ENCODE data around the gene NIF3L1.

NIF3L1 gene

DNA sequence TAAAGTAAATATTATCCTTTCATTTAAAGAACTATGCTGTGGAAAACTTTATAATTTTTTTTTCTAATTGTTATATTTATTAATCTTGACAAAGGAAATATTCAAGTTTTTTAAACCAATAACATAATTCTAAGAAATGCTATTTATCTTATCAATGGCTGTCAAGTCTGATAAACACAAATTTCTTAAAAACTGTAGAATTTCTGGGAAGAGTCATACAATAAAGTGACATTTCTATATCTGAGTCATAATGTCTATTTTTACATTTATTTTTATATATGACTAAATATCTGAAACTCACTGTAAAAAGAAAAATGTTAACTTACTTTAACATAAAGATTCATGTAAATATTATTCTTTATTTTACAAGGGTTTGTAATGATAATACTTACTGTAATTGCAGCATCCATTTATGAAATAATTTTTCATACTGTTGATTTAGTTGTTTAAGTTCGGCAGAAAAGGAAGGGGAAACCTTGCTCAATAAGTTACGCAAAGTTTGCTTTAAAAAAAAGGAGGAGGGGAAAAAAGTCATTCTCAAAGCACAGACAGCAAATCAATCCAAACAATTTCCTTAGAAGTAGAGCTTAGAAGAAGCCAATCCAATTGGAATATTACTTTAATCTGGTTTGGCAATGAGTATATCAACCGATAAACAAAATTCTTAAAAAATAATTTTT is 41.9 kb downstream of the NIF3L1 start:
- H3K4me2 ChIP-seq (ENCODE audit: low read depth, low read length) = no peak overlapping the region
- H3K79me2 ChIP-seq (ENCODE audit: low read length) = no peaks in the 10 kb centered on the region
- no peak overlapping the region for H2AFZ ChIP-seq (ENCODE audit: low read length)
- H3F3A ChIP-seq (ENCODE audit: insufficient read depth, low read length) = no peaks in the 10 kb centered on the region
- TF ChIP-seq EZH2 (optimal IDR thresholded peaks at IDR 0.05; ENCODE audit: low read depth, low read length) (no peak), EZH2phosphoT487 (IDR thresholded peaks at IDR 0.05; ENCODE audit: low read length) (no peak)
- TF ChIP-seq, protein P1, sequence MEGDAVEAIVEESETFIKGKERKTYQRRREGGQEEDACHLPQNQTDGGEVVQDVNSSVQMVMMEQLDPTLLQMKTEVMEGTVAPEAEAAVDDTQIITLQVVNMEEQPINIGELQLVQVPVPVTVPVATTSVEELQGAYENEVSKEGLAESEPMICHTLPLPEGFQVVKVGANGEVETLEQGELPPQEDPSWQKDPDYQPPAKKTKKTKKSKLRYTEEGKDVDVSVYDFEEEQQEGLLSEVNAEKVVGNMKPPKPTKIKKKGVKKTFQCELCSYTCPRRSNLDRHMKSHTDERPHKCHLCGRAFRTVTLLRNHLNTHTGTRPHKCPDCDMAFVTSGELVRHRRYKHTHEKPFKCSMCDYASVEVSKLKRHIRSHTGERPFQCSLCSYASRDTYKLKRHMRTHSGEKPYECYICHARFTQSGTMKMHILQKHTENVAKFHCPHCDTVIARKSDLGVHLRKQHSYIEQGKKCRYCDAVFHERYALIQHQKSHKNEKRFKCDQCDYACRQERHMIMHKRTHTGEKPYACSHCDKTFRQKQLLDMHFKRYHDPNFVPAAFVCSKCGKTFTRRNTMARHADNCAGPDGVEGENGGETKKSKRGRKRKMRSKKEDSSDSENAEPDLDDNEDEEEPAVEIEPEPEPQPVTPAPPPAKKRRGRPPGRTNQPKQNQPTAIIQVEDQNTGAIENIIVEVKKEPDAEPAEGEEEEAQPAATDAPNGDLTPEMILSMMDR (IDR thresholded peaks at IDR 0.05; ENCODE audit: low read length) = no peak
- no peak for DNase-seq
- no peaks in the 10 kb centered on the region for H3K9me2 ChIP-seq (replicated peaks; ENCODE audit: insufficient read depth, low read length)
- H4K20me1 ChIP-seq (ENCODE audit: insufficient read depth, low read length) = no peaks in the 10 kb centered on the region
- H3K9me3 ChIP-seq (replicated peaks; ENCODE audit: insufficient read depth, low read length) = no peaks in the 10 kb centered on the region
- no peak overlapping the region for H3K4me3 ChIP-seq (ENCODE audit: low read length)
- no peaks in the 10 kb centered on the region for H3K27me3 ChIP-seq (replicated peaks; ENCODE audit: insufficient read depth, low read length)
- no peaks in the 10 kb centered on the region for H3K4me1 ChIP-seq (ENCODE audit: low read length)
- peaks cover 8% of the 10 kb centered on the region; the same call in 1 of the 2 replicates for H3K36me3 ChIP-seq (replicated peaks; ENCODE audit: insufficient read depth, low read length)
- H3K9ac ChIP-seq (ENCODE audit: low read length) = no peak overlapping the region
- no peak overlapping the region for H3K27ac ChIP-seq (ENCODE audit: low read length)

DNA sequence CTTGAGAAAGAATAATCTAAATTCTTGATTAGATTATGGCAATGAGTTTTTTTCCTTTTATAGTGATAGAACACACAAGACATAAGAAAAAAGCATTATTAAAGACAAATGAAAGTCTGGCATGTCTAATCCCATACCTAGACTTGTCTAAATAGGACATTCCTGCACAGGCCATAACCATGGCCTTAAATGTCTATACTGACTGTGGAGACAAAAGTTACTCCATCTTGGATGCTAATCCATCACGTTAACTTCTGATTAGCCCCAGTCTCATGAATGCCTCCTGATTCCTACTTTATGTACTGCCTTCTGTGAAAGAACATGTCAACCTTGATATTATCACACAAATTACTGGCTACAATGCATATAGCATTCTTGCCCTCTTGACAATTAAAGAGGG is 50.7 kb downstream of the NIF3L1 start:
- Histone ChIP-seq H3K4me1 (ENCODE audit: low read length) (no peaks in the 10 kb centered on the region), H3K27me3 (replicated peaks; ENCODE audit: insufficient read depth, low read length) (no peaks in the 10 kb centered on the region), H3K9ac (ENCODE audit: low read length) (no peak overlapping the region), H3K27ac (ENCODE audit: low read length) (no peak overlapping the region), H3K4me3 (ENCODE audit: low read length) (no peak overlapping the region), H2AFZ (ENCODE audit: low read length) (no peak overlapping the region), H3K36me3 (replicated peaks; ENCODE audit: insufficient read depth, low read length) (peaks cover 4% of the 10 kb centered on the region; the same call in 1 of the 2 replicates), H3F3A (ENCODE audit: insufficient read depth, low read length) (no peaks in the 10 kb centered on the region), H3K79me2 (ENCODE audit: low read length) (no peaks in the 10 kb centered on the region), H3K4me2 (ENCODE audit: low read depth, low read length) (no peak overlapping the region), H3K9me3 (replicated peaks; ENCODE audit: insufficient read depth, low read length) (no peaks in the 10 kb centered on the region), H4K20me1 (ENCODE audit: insufficient read depth, low read length) (no peaks in the 10 kb centered on the region), H3K9me2 (replicated peaks; ENCODE audit: insufficient read depth, low read length) (no peaks in the 10 kb centered on the region)
- TF ChIP-seq EZH2 (optimal IDR thresholded peaks at IDR 0.05; ENCODE audit: low read depth, low read length) (no peak), EZH2phosphoT487 (IDR thresholded peaks at IDR 0.05; ENCODE audit: low read length) (no peak)
- TF ChIP-seq, protein P1 (IDR thresholded peaks at IDR 0.05; ENCODE audit: low read length) = no peak
- no peak for DNase-seq

DNA sequence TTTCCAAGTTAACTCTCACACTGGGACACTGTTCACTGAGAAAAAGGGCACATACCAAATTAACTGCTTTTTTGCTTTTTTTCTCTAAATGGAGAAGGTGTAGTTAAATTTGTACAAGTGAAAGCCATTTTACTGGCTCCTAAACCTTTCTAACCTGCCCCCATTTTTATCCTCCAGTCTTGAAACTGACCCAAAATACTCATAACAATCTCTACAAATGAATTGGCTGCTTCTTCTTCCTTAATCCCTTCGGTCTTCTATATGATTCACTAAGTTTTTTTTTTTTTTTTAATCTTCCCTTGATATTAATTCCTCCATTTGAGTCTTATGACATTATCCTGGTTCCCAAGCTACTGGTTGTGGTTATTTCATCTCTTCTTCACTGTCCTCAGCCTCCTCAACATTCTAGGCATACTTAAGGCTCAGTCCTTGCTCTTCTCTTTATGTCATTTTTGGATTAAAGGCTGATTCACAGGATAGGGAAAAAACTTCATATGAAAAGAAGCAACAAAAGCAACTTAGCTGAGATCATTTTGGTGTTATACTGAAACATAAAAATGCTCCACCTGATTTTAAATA is 54.4 kb downstream of the NIF3L1 start:
- TF ChIP-seq EZH2 (optimal IDR thresholded peaks at IDR 0.05; ENCODE audit: low read depth, low read length) (no peak), EZH2phosphoT487 (IDR thresholded peaks at IDR 0.05; ENCODE audit: low read length) (no peak)
- TF ChIP-seq, protein P1 (IDR thresholded peaks at IDR 0.05; ENCODE audit: low read length) = no peak
- H3K4me2 ChIP-seq (ENCODE audit: low read depth, low read length) = no peak overlapping the region
- DNase-seq = no peak
- no peak overlapping the region for H3K9ac ChIP-seq (ENCODE audit: low read length)
- no peaks in the 10 kb centered on the region for H3K27me3 ChIP-seq (replicated peaks; ENCODE audit: insufficient read depth, low read length)
- no peaks in the 10 kb centered on the region for H3K4me1 ChIP-seq (ENCODE audit: low read length)
- no peaks in the 10 kb centered on the region for H3K9me2 ChIP-seq (replicated peaks; ENCODE audit: insufficient read depth, low read length)
- H3K9me3 ChIP-seq (replicated peaks; ENCODE audit: insufficient read depth, low read length) = no peaks in the 10 kb centered on the region
- H2AFZ ChIP-seq (ENCODE audit: low read length) = no peak overlapping the region
- H3K36me3 ChIP-seq (replicated peaks; ENCODE audit: insufficient read depth, low read length) = no peaks in the 10 kb centered on the region; the same call in 1 of the 2 replicates
- H3K4me3 ChIP-seq (ENCODE audit: low read length) = no peak overlapping the region
- H3K79me2 ChIP-seq (ENCODE audit: low read length) = no peaks in the 10 kb centered on the region
- H4K20me1 ChIP-seq (ENCODE audit: insufficient read depth, low read length) = no peaks in the 10 kb centered on the region
- no peak overlapping the region for H3K27ac ChIP-seq (ENCODE audit: low read length)
- no peaks in the 10 kb centered on the region for H3F3A ChIP-seq (ENCODE audit: insufficient read depth, low read length)
